GM13976 (cell line): ENCODE measurements around the gene PARL.

ENCODE experiments used
- DNase-seq: peaks from one replicate; pipeline ENCODE4 v3.0.0; 2012; ENCODE audit warnings: low spot score
- CTCF ChIP-seq: IDR thresholded peaks from 2 replicates; pipeline ENCODE4 v1.5.1; 2012; ENCODE audit warnings: borderline replicate concordance, mild to moderate bottlenecking; ENCODE audit not compliant: insufficient read depth; ENCODE audit errors: extremely low read depth, missing control alignments, control extremely low read depth
- in situ Hi-C: fragments of 300-500 bp; cut with MboI; formaldehyde crosslinking; loops from one replicate; pipeline ENCODE4 v1.12.0; 2022; ENCODE audit warnings: low sequenced_read_pairs, mixed read lengths, inconsistent platforms; ENCODE audit not compliant: unreplicated experiment

The PARL gene

GRCh38 chr3:183845608-183846288 is 38.9 kb downstream of the PARL start:
- in situ Hi-C loops = no loop called here
- no peak for TF ChIP-seq CTCF
- DNase-seq = no peak

- TF ChIP-seq CTCF = no peak
- DNase-seq = no peak
- in situ Hi-C loops = no loop called here
Measured at GRCh38 chr3:183845090-183845489, 39.6 kb downstream of the PARL start.

- in situ Hi-C loops = no loop called here
- no peak for TF ChIP-seq CTCF
- DNase-seq = no peak
Measured at GRCh38 chr3:183844606-183845005, 40.1 kb downstream of the PARL start.

GRCh38 chr3:183839751-183840150 is 44.9 kb downstream of the PARL start:
- no peak for TF ChIP-seq CTCF
- DNase-seq = no peak
- in situ Hi-C loops = no loop called here

GRCh38 chr3:183837894-183838293 is 46.8 kb downstream of the PARL start:
- in situ Hi-C loops = no loop called here
- TF ChIP-seq CTCF = no peak
- DNase-seq = no peak

- TF ChIP-seq CTCF = no peak
- in situ Hi-C loops = no loop called here
- DNase-seq = no peak
Measured at GRCh38 chr3:183837390-183837789, 47.3 kb downstream of the PARL start.
